Measurements from ENCODE around the gene DNER. TPM values are rescaled to one million over a fixed set of nuclear protein-coding genes. Genes with fewer than 3 reads are reported as not detected.

Gene DNER
- total and polyA plus RNA-seq, 2 of the 13 experiments (the other 11 are each of a cell fraction or from before 2014, with no cell fraction given) = not detected

GRCh38 chr2:229437467-229437866 lies 276.9 kb downstream of the DNER start:
- Histone ChIP-seq H2AFZ (ENCODE audit: low read length) (no peak overlapping the region), H3K27ac (ENCODE audit: extremely low read length, insufficient read depth, low read length) (no peak overlapping the region), H3K79me2 (ENCODE audit: insufficient read depth, low read length) (no peaks in the 10 kb centered on the region), H3K4me2 (ENCODE audit: low read depth, low read length) (no peak overlapping the region), H3K4me3 (replicated peaks in 1 of 3; ENCODE audit: insufficient read depth in 1 of 3, low read depth in 2 of 3, low read length in 3 of 3) (no peak overlapping the region), H3K9me3 (ENCODE audit: low read length) (no peaks in the 10 kb centered on the region), H3K27me3 (ENCODE audit: control insufficient read depth in 1 of 2, insufficient read depth in 2 of 2, low read length in 2 of 2) (peaks cover 0 to 5% of the 10 kb centered on the region in 2 experiments; a peak in 1 of 5 replicates), H4K20me1 (ENCODE audit: insufficient read depth, low read length) (no peaks in the 10 kb centered on the region), H3K4me1 (ENCODE audit: insufficient read depth, low read length) (no peaks in the 10 kb centered on the region), H3K36me3 (replicated peaks in 1 of 2; ENCODE audit: control insufficient read depth in 1 of 2, insufficient read depth in 2 of 2, low read length in 2 of 2) (no peaks in the 10 kb centered on the region), H3K9ac (ENCODE audit: insufficient read depth, low read depth, low read length) (no peak overlapping the region)
- ATAC-seq = no peak
- in situ Hi-C loops (cut with HindIII; ENCODE audit: extremely low pct_ligation_motif_present, low pct_unique_long_range_greater_than_20kb) = no loop called here
- no peak for DNase-seq (ENCODE audit: low spot score)
- ChIA-PET POLR2A (no interaction called here), CTCF (ENCODE audit: low intra/inter-chr PET ratio, low total read pairs) (no interaction called here)
- FAIRE-seq = no peak
- TF ChIP-seq ZNF549 (CRISPR knock-in tag; IDR thresholded peaks at IDR 0.05) (no peak), HDAC1 (CRISPR knock-in tag; IDR thresholded peaks at IDR 0.05) (no peak), BCL3 (CRISPR knock-in tag; IDR thresholded peaks at IDR 0.05) (no peak), ZNF780A (CRISPR knock-in tag; IDR thresholded peaks at IDR 0.05) (no peak), NCOA5 (CRISPR knock-in tag; IDR thresholded peaks at IDR 0.05) (no peak), SP4 (CRISPR knock-in tag; IDR thresholded peaks at IDR 0.05) (no peak), ZMYM4 (CRISPR knock-in tag; IDR thresholded peaks at IDR 0.05) (no peak), BORCS8-MEF2B (CRISPR knock-in tag; IDR thresholded peaks at IDR 0.05) (no peak), ZSCAN9 (CRISPR knock-in tag; IDR thresholded peaks at IDR 0.05; ENCODE audit: borderline replicate concordance) (no peak), NR2F6 (IDR thresholded peaks at IDR 0.05) (no peak), NR2F6 (CRISPR knock-in tag; IDR thresholded peaks at IDR 0.05) (no peak), NRL (CRISPR knock-in tag; IDR thresholded peaks at IDR 0.05; ENCODE audit: borderline replicate concordance) (no peak), ZNF740 (CRISPR knock-in tag; IDR thresholded peaks at IDR 0.05) (no peak), KDM2A (CRISPR knock-in tag; IDR thresholded peaks at IDR 0.05; ENCODE audit: borderline replicate concordance, low read depth) (no peak)
- 35% methylated on average over 2 of the region's 2 CpGs for WGBS (ENCODE audit: low lambda C conversion rate)
- no TSS peak for BruUV-seq (replicated peaks)
- intact Hi-C loops (cut with micrococcal nuclease; ENCODE audit: unreplicated experiment) = no loop called here

Data from HepG2 (cell line).